Endodermal cell (in vitro differentiated cells): Measurements from ENCODE around the gene LIPC. TPM values are rescaled to one million over a fixed set of nuclear protein-coding genes. Genes with fewer than 3 reads are reported as not detected.

Experiments
- DNase-seq: peaks from one replicate; pipeline ENCODE4 v3.0.0-alpha.2; 2017
- H3K27ac ChIP-seq: 2 replicates; pipeline ENCODE4 v1.5.1; 2013; ENCODE audit warnings: mild to moderate bottlenecking, low read depth, low read length, moderate library complexity
- H3K27me3 ChIP-seq: 2 replicates; pipeline ENCODE4 v1.6.1; 2013; ENCODE audit warnings: mild to moderate bottlenecking, low read length, moderate library complexity; ENCODE audit not compliant: insufficient read depth, control insufficient read depth, poor library complexity, severe bottlenecking
- H3K36me3 ChIP-seq: 2 replicates; pipeline ENCODE4 v1.7.0; 2013; ENCODE audit warnings: mild to moderate bottlenecking, low read length, moderate library complexity; ENCODE audit not compliant: control insufficient read depth, insufficient read depth
- H3K4me1 ChIP-seq: one replicate; pipeline ENCODE4 v1.7.0; 2013; ENCODE audit warnings: low read length; ENCODE audit not compliant: control insufficient read depth, insufficient read depth
- H3K4me3 ChIP-seq: 2 replicates; pipeline ENCODE4 v1.5.1; 2013; ENCODE audit warnings: mild to moderate bottlenecking, low read length, moderate library complexity
- H3K9ac ChIP-seq: 2 replicates; pipeline ENCODE4 v1.6.1; 2013; ENCODE audit warnings: mild to moderate bottlenecking, low read length, moderate library complexity; ENCODE audit not compliant: poor library complexity, severe bottlenecking; ENCODE audit errors: extremely low read depth
- H3K9me3 ChIP-seq: 2 replicates; pipeline ENCODE4 v1.6.1; 2013; ENCODE audit warnings: mild to moderate bottlenecking, low read length, moderate library complexity; ENCODE audit not compliant: control insufficient read depth
- H3K27ac Mint-ChIP-seq: 2 replicates; pipeline ENCODE4 v1.8.0; 2020; ENCODE audit warnings: mixed read lengths
- H3K27me3 Mint-ChIP-seq: 2 replicates; pipeline ENCODE4 v1.8.0; 2021; ENCODE audit warnings: mild to moderate bottlenecking, mixed read lengths; ENCODE audit not compliant: insufficient read depth
- H3K36me3 Mint-ChIP-seq: 2 replicates; pipeline ENCODE4 v1.8.0; 2020; ENCODE audit warnings: low read depth, mixed read lengths
- H3K4me1 Mint-ChIP-seq: 2 replicates; pipeline ENCODE4 v1.8.0; 2020; ENCODE audit warnings: mixed read lengths
- H3K4me3 Mint-ChIP-seq: 2 replicates; pipeline ENCODE4 v1.8.0; 2020; ENCODE audit warnings: mild to moderate bottlenecking, moderate library complexity, mixed read lengths
- H3K9me3 Mint-ChIP-seq: 2 replicates; pipeline ENCODE4 v1.8.0; 2020; ENCODE audit warnings: mild to moderate bottlenecking, mixed read lengths
- WGBS, 2 experiments: methylation state at CpG; one replicate each; pipeline versions ENCODE4 v1.1.5 to v1.1.7; 2013; ENCODE audit warnings: missing lambda C conversion rate in 2 of 2, mixed read lengths in 1 of 2; ENCODE audit not compliant: insufficient coverage in 1 of 2, insufficient read length in 1 of 2; 5-methylcytosine and 5-hydroxymethylcytosine counted together
- total RNA-seq, 2 donors: library from RNA; stranded (reverse); fragmentation: NEBNext Ultra II Directional in 1 of 2; extraction: Animal tissue kit (Norgen Biotek cat#: 25700) in 1 of 2; gene quantifications; 2 replicates in 1 of 2; 3 replicates in 1 of 2; pipeline ENCODE4 v1.2.1, GENCODE V29; 2021
- TF ChIP-seq, protein P1 (sequence below): fragments of 200-600 bp; sonication (generic); conservative IDR thresholded peaks from 2 replicates; pipeline ENCODE4 v1.5.0; 2021; ENCODE audit warnings: antibody characterized with exemption, mild to moderate bottlenecking

Gene LIPC
- total RNA-seq, 2 donors from 2014 or later: not detected

DNA sequence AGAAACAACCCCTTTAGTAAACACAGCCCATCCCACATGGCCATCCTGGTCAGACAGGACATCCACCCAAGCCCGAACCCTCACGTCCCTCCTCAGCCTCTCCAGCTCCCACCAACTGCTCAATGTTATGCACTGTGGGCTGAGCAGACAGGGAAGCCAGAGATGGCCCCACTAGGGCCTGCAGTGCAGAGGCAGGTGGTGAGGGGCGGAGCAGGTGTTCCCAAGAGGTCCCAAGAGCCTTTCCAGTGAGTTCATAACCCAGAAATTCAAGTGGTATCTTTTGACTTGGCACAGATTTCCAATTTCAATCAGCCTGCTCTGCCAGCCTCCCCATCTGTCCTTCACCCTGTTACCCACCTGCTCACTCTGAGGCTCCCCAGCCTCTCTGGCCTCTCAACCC lies 130.3 kb downstream of the LIPC start:
- Mint-ChIP-seq H3K36me3 (peaks cover 6% of the 10 kb centered on the region), H3K27ac (peak overlapping the region; percentile 92), H3K27me3 (no peaks in the 10 kb centered on the region), H3K4me1 (peaks cover 25% of the 10 kb centered on the region), H3K4me3 (no peak overlapping the region), H3K9me3 (peaks cover 67% of the 10 kb centered on the region)
- 67% methylated on average over 3 of the region's 3 CpGs; no CpG with 5 or more reads in 1 of the 2 experiments for WGBS, 2 experiments
- Histone ChIP-seq H3K9ac (peak overlapping the region; percentile 66), H3K27me3 (no peaks in the 10 kb centered on the region), H3K36me3 (no peaks in the 10 kb centered on the region), H3K27ac (peak overlapping the region; percentile 75), H3K4me1 (peaks cover 20% of the 10 kb centered on the region), H3K4me3 (peak overlapping the region; percentile 38), H3K9me3 (peaks cover 24% of the 10 kb centered on the region)
- TF ChIP-seq, protein P1, sequence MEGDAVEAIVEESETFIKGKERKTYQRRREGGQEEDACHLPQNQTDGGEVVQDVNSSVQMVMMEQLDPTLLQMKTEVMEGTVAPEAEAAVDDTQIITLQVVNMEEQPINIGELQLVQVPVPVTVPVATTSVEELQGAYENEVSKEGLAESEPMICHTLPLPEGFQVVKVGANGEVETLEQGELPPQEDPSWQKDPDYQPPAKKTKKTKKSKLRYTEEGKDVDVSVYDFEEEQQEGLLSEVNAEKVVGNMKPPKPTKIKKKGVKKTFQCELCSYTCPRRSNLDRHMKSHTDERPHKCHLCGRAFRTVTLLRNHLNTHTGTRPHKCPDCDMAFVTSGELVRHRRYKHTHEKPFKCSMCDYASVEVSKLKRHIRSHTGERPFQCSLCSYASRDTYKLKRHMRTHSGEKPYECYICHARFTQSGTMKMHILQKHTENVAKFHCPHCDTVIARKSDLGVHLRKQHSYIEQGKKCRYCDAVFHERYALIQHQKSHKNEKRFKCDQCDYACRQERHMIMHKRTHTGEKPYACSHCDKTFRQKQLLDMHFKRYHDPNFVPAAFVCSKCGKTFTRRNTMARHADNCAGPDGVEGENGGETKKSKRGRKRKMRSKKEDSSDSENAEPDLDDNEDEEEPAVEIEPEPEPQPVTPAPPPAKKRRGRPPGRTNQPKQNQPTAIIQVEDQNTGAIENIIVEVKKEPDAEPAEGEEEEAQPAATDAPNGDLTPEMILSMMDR: no peak
- DNase-seq: peak; percentile 60

DNA sequence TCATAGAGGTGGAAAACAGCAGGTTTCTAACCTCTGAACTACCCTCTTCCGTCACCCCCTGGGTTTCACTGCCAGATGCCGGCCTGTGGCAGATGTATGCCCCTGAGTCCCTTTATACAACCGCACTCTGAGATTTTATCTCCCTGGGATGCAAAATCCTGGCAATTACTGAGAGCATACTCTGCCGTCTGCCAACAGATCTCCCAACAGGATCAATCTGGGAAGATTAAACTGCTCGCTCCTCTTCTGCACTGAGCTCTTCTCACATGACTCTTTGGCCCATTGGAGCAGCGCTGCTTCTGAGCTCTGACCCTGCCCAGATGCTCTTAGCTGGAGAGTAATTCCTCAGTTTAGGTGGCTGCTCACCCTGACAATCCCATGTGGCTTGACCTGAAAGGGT lies 133.2 kb downstream of the LIPC start:
- WGBS, 2 experiments: 94 to 95% methylated on average over 5 of the region's 6 CpGs
- peaks cover 45% of the 10 kb centered on the region for H3K9me3 Mint-ChIP-seq
- peaks cover 28% of the 10 kb centered on the region for H3K4me1 Mint-ChIP-seq
- no peaks in the 10 kb centered on the region for H3K27me3 Mint-ChIP-seq
- Histone ChIP-seq H3K27me3 (no peaks in the 10 kb centered on the region), H3K9me3 (peaks cover 7% of the 10 kb centered on the region), H3K9ac (no peak overlapping the region), H3K27ac (no peak overlapping the region), H3K4me1 (peaks cover 20% of the 10 kb centered on the region), H3K36me3 (no peaks in the 10 kb centered on the region), H3K4me3 (no peak overlapping the region)
- peak; percentile 24 for DNase-seq
- H3K4me3 Mint-ChIP-seq: no peak overlapping the region
- no peaks in the 10 kb centered on the region for H3K36me3 Mint-ChIP-seq
- no peak overlapping the region for H3K27ac Mint-ChIP-seq
- TF ChIP-seq, protein P1: no peak

DNA sequence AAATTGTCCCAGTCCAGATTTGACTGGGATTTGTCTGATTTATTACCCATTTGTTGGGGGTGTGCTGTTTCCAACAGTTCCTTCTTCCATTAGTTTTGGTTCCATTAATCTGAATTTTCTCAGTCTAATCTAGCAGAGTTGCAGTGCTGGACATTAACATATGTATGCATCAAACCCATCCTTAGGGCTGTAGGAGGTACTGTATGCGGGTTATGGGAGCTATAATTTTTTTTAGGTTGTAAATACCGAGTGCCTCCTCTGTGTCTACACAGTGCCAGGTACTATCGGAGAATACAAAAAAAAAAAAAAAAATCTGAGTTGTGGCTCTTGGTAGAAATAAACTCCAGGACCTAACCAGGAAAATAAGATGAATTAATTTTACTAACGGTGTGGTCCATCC lies 133.8 kb downstream of the LIPC start:
- no peaks in the 10 kb centered on the region for H3K36me3 ChIP-seq
- no peak overlapping the region for H3K27ac ChIP-seq
- peaks cover 28% of the 10 kb centered on the region for H3K4me1 Mint-ChIP-seq
- H3K4me3 Mint-ChIP-seq: no peak overlapping the region
- TF ChIP-seq, protein P1: no peak
- H3K27me3 ChIP-seq: no peaks in the 10 kb centered on the region
- H3K27ac Mint-ChIP-seq: no peak overlapping the region
- H3K27me3 Mint-ChIP-seq: no peaks in the 10 kb centered on the region
- peaks cover 20% of the 10 kb centered on the region for H3K4me1 ChIP-seq
- WGBS, 2 experiments: 70 to 89% methylated on average over 3 to 4 of the region's 4 CpGs
- no peak for DNase-seq
- H3K9me3 ChIP-seq: peaks cover 8% of the 10 kb centered on the region
- no peak overlapping the region for H3K9ac ChIP-seq
- peaks cover 41% of the 10 kb centered on the region for H3K9me3 Mint-ChIP-seq
- H3K36me3 Mint-ChIP-seq: no peaks in the 10 kb centered on the region
- no peak overlapping the region for H3K4me3 ChIP-seq
